NCI-H748 (cell line): ENCODE results near the gene TMEM185B.
"Not testable (repeated sequence)": the region's sequence is repeated elsewhere in the genome, so short reads cannot be mapped to it uniquely, and the experiment has no call there.

ENCODE experiments used
- DNase-seq: peaks from one replicate; lab custom pipeline; 2025; ENCODE audit not compliant: unreplicated experiment; lab: John Stamatoyannopoulos, UW

TMEM185B gene

GRCh38 chr2:120209427-120210269 is 13.6 kb downstream of the TMEM185B start:
- no peak for DNase-seq

GRCh38 chr2:120208381-120209353 is 14.5 kb downstream of the TMEM185B start:
- no peak for DNase-seq

- DNase-seq = peak; percentile 35
Measured at GRCh38 chr2:120206022-120206581, 17.1 kb downstream of the TMEM185B start.

GRCh38 chr2:120204945-120205670 is 18.1 kb downstream of the TMEM185B start:
- no peak for DNase-seq

GRCh38 chr2:120204417-120204816 is 18.8 kb downstream of the TMEM185B start:
- no peak for DNase-seq

- no peak for DNase-seq
Measured at GRCh38 chr2:120204022-120204405, 19.2 kb downstream of the TMEM185B start.

- DNase-seq = no peak
Measured at GRCh38 chr2:120203251-120204021, 19.8 kb downstream of the TMEM185B start.

GRCh38 chr2:120199817-120200459 is 23.3 kb downstream of the TMEM185B start:
- DNase-seq = not testable (repeated sequence)

GRCh38 chr2:120195553-120195952 is 27.6 kb downstream of the TMEM185B start:
- DNase-seq = no peak

GRCh38 chr2:120192280-120192679 is 30.9 kb downstream of the TMEM185B start:
- DNase-seq = no peak

- DNase-seq = no peak
Measured at GRCh38 chr2:120189189-120189588, 34.0 kb downstream of the TMEM185B start.

- no peak for DNase-seq
Measured at GRCh38 chr2:120182019-120182560, 41.1 kb downstream of the TMEM185B start.

GRCh38 chr2:120180066-120180465 is 43.1 kb downstream of the TMEM185B start:
- DNase-seq = no peak

- no peak for DNase-seq
Measured at GRCh38 chr2:120179396-120179795, 43.8 kb downstream of the TMEM185B start.

- DNase-seq = no peak
Measured at GRCh38 chr2:120177973-120178372, 45.2 kb downstream of the TMEM185B start.

- no peak for DNase-seq
Measured at GRCh38 chr2:120177001-120177621, 46.1 kb downstream of the TMEM185B start.

- no peak for DNase-seq
Measured at GRCh38 chr2:120176526-120176925, 46.7 kb downstream of the TMEM185B start.

GRCh38 chr2:120174963-120175581 is 48.1 kb downstream of the TMEM185B start:
- peak; percentile 35 for DNase-seq
